Inflammatory macrophage treated with lipopolysaccharide for 1 hour (primary cell): ENCODE measurements around the gene KRTAP21-3.
"Not testable (repeated sequence)": the region's sequence is repeated elsewhere in the genome, so short reads cannot be mapped to it uniquely, and the experiment has no call there.

ENCODE experiments used
- DNase-seq, 2 donors: peaks; one replicate each; pipeline ENCODE4 v3.0.0-alpha.2; 2020 to 2022

KRTAP21-3 gene, protein sequence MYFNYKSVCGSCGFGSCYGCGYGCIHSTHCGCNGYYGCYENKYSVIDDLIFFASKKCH

GRCh38 chr21:30718239-30718909, at the start of gene KRTAP21-3:
TSS of gene KRTAP21-3 (minus strand) at chr21:30718777. CDS start at chr21:30718759, 18 bp downstream.
- DNase-seq = no peak

DNA sequence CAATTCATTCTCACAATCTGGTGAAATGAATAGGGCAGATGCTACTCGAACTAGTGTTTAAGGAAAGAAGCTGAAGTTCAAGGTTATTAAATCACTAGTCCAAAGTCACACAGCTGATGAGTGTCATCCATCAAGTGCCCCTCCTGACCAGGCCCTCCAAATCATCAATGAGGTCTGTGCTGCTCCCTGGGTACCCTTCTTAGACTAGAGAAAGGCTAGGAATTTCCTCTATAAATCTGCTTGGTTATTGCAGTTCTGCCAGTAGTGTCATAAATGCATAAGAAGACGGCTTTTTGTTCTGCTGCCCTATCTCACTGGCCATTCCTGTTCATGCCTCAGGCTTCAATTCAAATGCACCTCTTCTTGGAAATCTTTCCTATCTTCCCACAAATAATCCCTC, 42.2 kb upstream of the KRTAP21-3 start:
- DNase-seq = no peak

- no peak for DNase-seq
Measured at GRCh38 chr21:30758306-30758705, 39.7 kb upstream of the KRTAP21-3 start.

GRCh38 chr21:30755328-30755727, 36.8 kb upstream of the KRTAP21-3 start, which contains the start of gene KRTAP21-1:
TSS of gene KRTAP21-1 (minus strand) at chr21:30755428. CDS start at chr21:30755378, 50 bp downstream.
- not testable (repeated sequence) for DNase-seq

GRCh38 chr21:30747159-30747558, 28.6 kb upstream of the KRTAP21-3 start, which contains the start of gene KRTAP21-2:
TSS of gene KRTAP21-2 (minus strand) at chr21:30747259. CDS start at chr21:30747202, 57 bp downstream.
- DNase-seq = no peak

GRCh38 chr21:30740462-30740861, 21.9 kb upstream of the KRTAP21-3 start:
- no peak for DNase-seq

DNA sequence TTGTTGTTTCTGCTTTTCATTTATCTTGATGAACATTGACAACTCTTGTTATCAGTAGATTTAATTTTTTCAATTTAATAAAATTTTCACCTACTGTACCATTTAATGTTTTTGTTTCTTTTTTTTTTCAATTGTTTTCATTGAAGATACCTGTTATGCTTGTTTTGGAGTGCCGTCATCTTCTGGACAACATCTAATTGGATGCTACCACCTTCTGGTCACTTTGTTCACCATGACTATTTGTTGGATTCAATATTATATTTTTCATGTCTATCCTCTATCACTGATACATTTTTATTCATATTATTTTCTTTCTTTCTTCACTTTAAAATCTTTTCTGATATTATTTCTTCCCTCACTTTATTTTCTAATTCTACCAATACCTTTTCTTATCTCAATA, 14.4 kb upstream of the KRTAP21-3 start:
- no peak for DNase-seq

GRCh38 chr21:30726726-30727125, 8.1 kb upstream of the KRTAP21-3 start:
- DNase-seq = no peak

DNA sequence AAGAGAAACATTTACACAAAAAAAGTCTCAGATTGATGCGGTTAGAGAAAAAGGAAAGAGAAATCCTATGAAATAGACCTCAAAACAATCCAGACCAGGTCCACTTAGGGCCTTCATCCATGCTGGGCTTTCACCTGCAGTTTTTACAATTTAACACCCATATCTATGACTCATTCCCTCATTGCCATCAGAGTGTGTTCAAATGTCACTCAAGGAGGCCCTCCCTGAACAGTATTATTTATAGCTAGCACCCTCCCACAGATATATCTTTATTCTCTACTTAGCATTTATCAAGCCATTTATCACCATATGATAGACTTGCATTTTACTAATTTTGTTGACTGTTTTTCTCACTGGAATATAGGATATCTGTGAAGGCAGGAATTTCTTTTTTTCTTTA, 824 bp upstream of the KRTAP21-3 start:
- DNase-seq = no peak

- DNase-seq = no peak
Measured at GRCh38 chr21:30717105-30717504, 1.5 kb downstream of the KRTAP21-3 start.

GRCh38 chr21:30714946-30715345, 3.6 kb downstream of the KRTAP21-3 start:
- no peak for DNase-seq

- DNase-seq = no peak
Measured at GRCh38 chr21:30714456-30714855, 4.1 kb downstream of the KRTAP21-3 start.

- DNase-seq = no peak
Measured at GRCh38 chr21:30713766-30714165, 4.8 kb downstream of the KRTAP21-3 start.

DNA sequence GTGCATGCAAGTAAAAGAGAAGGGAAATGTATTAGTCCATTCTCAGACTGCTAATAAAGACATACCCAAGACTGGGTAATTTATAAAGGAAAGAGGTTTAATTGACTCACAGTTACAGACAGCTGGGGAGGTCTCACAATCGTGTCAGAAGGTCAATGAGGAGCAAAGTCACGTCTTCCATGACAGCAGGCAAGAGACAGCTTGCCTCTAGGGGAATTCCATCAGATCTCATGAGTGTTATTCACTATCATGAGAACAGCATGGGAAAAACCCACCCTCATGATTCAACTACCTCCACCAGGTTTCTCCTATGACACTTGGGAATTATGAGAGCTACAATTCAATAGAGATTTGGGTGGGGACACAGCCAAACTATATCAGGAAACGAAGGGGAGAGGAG, 8.1 kb downstream of the KRTAP21-3 start:
- DNase-seq = no peak

DNA sequence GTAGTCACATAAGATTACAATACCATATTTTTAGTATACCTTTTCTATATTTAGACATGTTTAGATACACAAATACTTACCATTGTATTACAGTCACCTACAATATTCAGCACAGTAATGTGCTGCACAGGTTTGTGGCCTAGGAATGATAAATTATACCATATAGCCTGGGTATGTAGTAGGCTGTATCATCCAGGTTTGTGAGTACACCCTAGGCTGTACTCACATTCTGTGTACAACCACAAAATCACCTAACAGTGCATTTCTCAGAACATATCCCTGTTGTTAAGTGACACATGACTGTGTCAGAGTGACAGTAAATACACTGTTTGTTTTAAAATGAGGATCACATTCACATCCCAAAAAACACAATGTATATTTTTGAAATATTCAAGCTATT, 11.2 kb downstream of the KRTAP21-3 start:
- no peak for DNase-seq

GRCh38 chr21:30695956-30696355, 22.6 kb downstream of the KRTAP21-3 start:
- DNase-seq = no peak

- no peak for DNase-seq
Measured at GRCh38 chr21:30689822-30690221, 28.8 kb downstream of the KRTAP21-3 start.

- DNase-seq = no peak
Measured at GRCh38 chr21:30684506-30684905, 34.1 kb downstream of the KRTAP21-3 start.

- DNase-seq = no peak
Measured at GRCh38 chr21:30680586-30680985, 38.0 kb downstream of the KRTAP21-3 start.

GRCh38 chr21:30676737-30677136, 41.8 kb downstream of the KRTAP21-3 start:
- no peak for DNase-seq

GRCh38 chr21:30674312-30674711, 44.3 kb downstream of the KRTAP21-3 start:
- DNase-seq = no peak

DNA sequence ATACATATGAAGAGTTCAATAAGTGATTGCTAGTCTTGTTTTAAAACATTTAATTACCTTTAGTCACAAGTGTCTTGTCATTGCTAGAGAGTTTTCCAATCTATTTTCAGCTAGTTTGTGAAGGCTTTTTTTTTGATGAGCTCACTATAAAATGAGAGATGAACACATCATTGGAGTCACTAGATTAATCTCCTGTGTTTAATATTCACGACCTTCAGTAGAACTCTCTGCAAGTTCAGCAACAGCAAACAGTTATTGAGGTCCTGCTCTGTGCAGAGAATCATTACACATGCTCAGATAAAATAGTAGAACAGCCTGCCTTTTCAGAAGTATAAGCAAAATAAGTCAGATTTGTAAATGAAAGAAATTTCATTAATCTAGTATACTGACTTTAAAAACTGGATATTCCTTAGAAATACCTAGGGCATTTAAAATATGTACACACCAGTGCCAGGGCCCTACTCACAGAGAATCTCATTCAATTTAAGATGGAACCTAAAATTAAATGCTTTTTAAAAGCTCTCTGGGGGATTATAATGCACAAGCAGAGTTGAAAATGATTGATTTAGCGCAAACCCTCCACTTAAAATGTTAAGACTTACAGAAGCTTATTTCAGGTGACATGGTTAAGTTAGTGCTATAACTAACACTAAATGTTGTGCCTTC, 45.5 kb downstream of the KRTAP21-3 start:
- DNase-seq = no peak

DNA sequence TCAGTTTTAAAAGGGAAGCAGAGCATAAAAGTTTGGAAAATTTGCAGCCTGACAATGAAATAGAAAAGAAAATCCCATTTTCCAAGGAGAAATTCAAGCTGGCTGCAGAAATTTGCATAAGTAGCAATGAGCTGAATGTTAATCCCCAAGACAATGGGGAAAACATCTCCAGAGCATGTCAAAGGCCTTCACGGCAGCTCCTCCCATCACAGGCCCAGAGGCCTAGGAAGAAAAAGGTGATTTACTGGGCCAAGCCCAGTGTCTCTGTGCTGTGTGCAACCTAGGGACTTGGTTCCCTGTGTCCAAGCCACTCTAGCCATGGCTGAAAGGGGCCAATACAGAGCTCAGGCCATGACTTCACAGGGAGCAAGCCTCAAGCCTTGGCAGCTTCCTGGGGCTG, 49.8 kb downstream of the KRTAP21-3 start:
- no peak for DNase-seq
